ENCODE results near the gene FRMD5. TPM values are rescaled to one million over a fixed set of nuclear protein-coding genes. Genes with fewer than 3 reads are reported as not detected.

Gene FRMD5
- total RNA-seq, 1 donor from 2014 or later = 43.8 TPM

- H3K27me3 Mint-ChIP-seq (ENCODE audit: unreplicated experiment) = peaks cover 1% of the 10 kb centered on the region
- no peak for DNase-seq
- no peak overlapping the region for H3K4me3 Mint-ChIP-seq (ENCODE audit: unreplicated experiment)
- no peak for TF ChIP-seq CTCF (IDR thresholded peaks at IDR 0.05; ENCODE audit: partially characterized antibody, unreplicated experiment)
- H3K4me1 Mint-ChIP-seq (ENCODE audit: low read depth, unreplicated experiment) = no peaks in the 10 kb centered on the region
- H3K9me3 Mint-ChIP-seq (ENCODE audit: unreplicated experiment) = peaks cover 2% of the 10 kb centered on the region
- no peaks in the 10 kb centered on the region for H3K36me3 Mint-ChIP-seq (ENCODE audit: unreplicated experiment)
- no peak overlapping the region for H3K27ac Mint-ChIP-seq (ENCODE audit: unreplicated experiment)
These were observed 37.4 kb downstream of the FRMD5 start for GRCh38 chr15:44157679-44158078.

- no peaks in the 10 kb centered on the region for H3K36me3 Mint-ChIP-seq (ENCODE audit: unreplicated experiment)
- H3K4me3 Mint-ChIP-seq (ENCODE audit: unreplicated experiment) = no peak overlapping the region
- H3K27ac Mint-ChIP-seq (ENCODE audit: unreplicated experiment) = no peak overlapping the region
- H3K9me3 Mint-ChIP-seq (ENCODE audit: unreplicated experiment) = peaks cover 2% of the 10 kb centered on the region
- no peak for TF ChIP-seq CTCF (IDR thresholded peaks at IDR 0.05; ENCODE audit: partially characterized antibody, unreplicated experiment)
- H3K4me1 Mint-ChIP-seq (ENCODE audit: low read depth, unreplicated experiment) = no peaks in the 10 kb centered on the region
- DNase-seq = no peak
- H3K27me3 Mint-ChIP-seq (ENCODE audit: unreplicated experiment) = no peaks in the 10 kb centered on the region
These were observed 41.7 kb downstream of the FRMD5 start for GRCh38 chr15:44153352-44153751.

- H3K27me3 Mint-ChIP-seq (ENCODE audit: unreplicated experiment) = peaks cover 2% of the 10 kb centered on the region
- H3K4me1 Mint-ChIP-seq (ENCODE audit: low read depth, unreplicated experiment) = peaks cover 9% of the 10 kb centered on the region
- no peak for DNase-seq
- no peak for TF ChIP-seq CTCF (IDR thresholded peaks at IDR 0.05; ENCODE audit: partially characterized antibody, unreplicated experiment)
- no peaks in the 10 kb centered on the region for H3K36me3 Mint-ChIP-seq (ENCODE audit: unreplicated experiment)
- no peak overlapping the region for H3K27ac Mint-ChIP-seq (ENCODE audit: unreplicated experiment)
- no peaks in the 10 kb centered on the region for H3K9me3 Mint-ChIP-seq (ENCODE audit: unreplicated experiment)
- no peak overlapping the region for H3K4me3 Mint-ChIP-seq (ENCODE audit: unreplicated experiment)
These were observed 45.8 kb downstream of the FRMD5 start for GRCh38 chr15:44149224-44149623.

- DNase-seq = no peak
- H3K27ac Mint-ChIP-seq (ENCODE audit: unreplicated experiment) = no peak overlapping the region
- H3K9me3 Mint-ChIP-seq (ENCODE audit: unreplicated experiment) = no peaks in the 10 kb centered on the region
- H3K4me1 Mint-ChIP-seq (ENCODE audit: low read depth, unreplicated experiment) = peaks cover 9% of the 10 kb centered on the region
- H3K27me3 Mint-ChIP-seq (ENCODE audit: unreplicated experiment) = peaks cover 2% of the 10 kb centered on the region
- no peak for TF ChIP-seq CTCF (IDR thresholded peaks at IDR 0.05; ENCODE audit: partially characterized antibody, unreplicated experiment)
- no peaks in the 10 kb centered on the region for H3K36me3 Mint-ChIP-seq (ENCODE audit: unreplicated experiment)
- H3K4me3 Mint-ChIP-seq (ENCODE audit: unreplicated experiment) = no peak overlapping the region
These were observed 46.5 kb downstream of the FRMD5 start for GRCh38 chr15:44148580-44148979.

- Mint-ChIP-seq H3K27ac (ENCODE audit: unreplicated experiment) (no peak overlapping the region), H3K4me3 (ENCODE audit: unreplicated experiment) (no peak overlapping the region), H3K36me3 (ENCODE audit: unreplicated experiment) (no peaks in the 10 kb centered on the region), H3K4me1 (ENCODE audit: low read depth, unreplicated experiment) (peaks cover 9% of the 10 kb centered on the region), H3K27me3 (ENCODE audit: unreplicated experiment) (peaks cover 2% of the 10 kb centered on the region), H3K9me3 (ENCODE audit: unreplicated experiment) (no peaks in the 10 kb centered on the region)
- TF ChIP-seq CTCF (IDR thresholded peaks at IDR 0.05; ENCODE audit: partially characterized antibody, unreplicated experiment) = no peak
- DNase-seq = no peak
These were observed 47.4 kb downstream of the FRMD5 start for GRCh38 chr15:44147636-44148035.

Measured in glutamatergic neuron (in vitro differentiated cells).